MM.1S (cell line): ENCODE measurements around the gene SUCNR1.

Experiments
- DNase-seq: peaks from one replicate; pipeline ENCODE4 v3.0.0-alpha.2; 2015
- H2AFZ ChIP-seq: fragments of 300-600 bp; sonication (generic); 2 replicates; pipeline ENCODE4 v1.6.0; 2016; ENCODE audit warnings: antibody characterized with exemption, low read length
- H3F3A ChIP-seq: fragments of 300-600 bp; sonication (generic); 2 replicates; pipeline ENCODE4 v1.6.1; 2016; ENCODE audit warnings: mild to moderate bottlenecking, antibody characterized with exemption, low read length, moderate library complexity, mixed read lengths; ENCODE audit not compliant: insufficient read depth
- H3K27ac ChIP-seq: fragments of 300-600 bp; sonication (generic); 2 replicates; pipeline ENCODE4 v1.5.1; 2016; ENCODE audit warnings: mild to moderate bottlenecking, low read length
- H3K27me3 ChIP-seq: fragments of 300-600 bp; sonication (generic); replicated peaks from 2 replicates; pipeline ENCODE4 v1.6.0; 2016; ENCODE audit warnings: low read length; ENCODE audit not compliant: insufficient read depth
- H3K36me3 ChIP-seq: fragments of 300-600 bp; sonication (generic); replicated peaks from 2 replicates; pipeline ENCODE4 v1.6.1; 2016; ENCODE audit warnings: mild to moderate bottlenecking, low read length, mixed read lengths; ENCODE audit not compliant: insufficient read depth
- H3K4me1 ChIP-seq: fragments of 300-600 bp; sonication (generic); 2 replicates; pipeline ENCODE4 v1.6.1; 2016; ENCODE audit warnings: low read length, mixed read lengths
- H3K4me2 ChIP-seq: fragments of 300-600 bp; sonication (generic); 2 replicates; pipeline ENCODE4 v1.6.0; 2016; ENCODE audit warnings: low read depth, low read length
- H3K4me3 ChIP-seq: fragments of 300-600 bp; sonication (generic); 2 replicates; pipeline ENCODE4 v1.5.1; 2016; ENCODE audit warnings: low read length, mixed read lengths
- H3K79me2 ChIP-seq: fragments of 300-600 bp; sonication (generic); 2 replicates; pipeline ENCODE4 v1.6.1; 2016; ENCODE audit warnings: mixed run types, low read length, mixed read lengths
- H3K9ac ChIP-seq: fragments of 300-600 bp; sonication (generic); 2 replicates; pipeline ENCODE4 v1.6.1; 2016; ENCODE audit warnings: low read length, mixed read lengths
- H3K9me2 ChIP-seq: fragments of 300-600 bp; sonication (generic); replicated peaks from 2 replicates; pipeline ENCODE4 v1.6.1; 2016; ENCODE audit warnings: mild to moderate bottlenecking, low read length, mixed read lengths; ENCODE audit not compliant: insufficient read depth
- H3K9me3 ChIP-seq: fragments of 300-600 bp; sonication (generic); replicated peaks from 2 replicates; pipeline ENCODE4 v1.6.1; 2016; ENCODE audit warnings: mild to moderate bottlenecking, low read length, mixed read lengths; ENCODE audit not compliant: insufficient read depth
- H4K20me1 ChIP-seq: fragments of 300-600 bp; sonication (generic); 2 replicates; pipeline ENCODE4 v1.6.1; 2016; ENCODE audit warnings: mild to moderate bottlenecking, low read length, moderate library complexity, mixed read lengths; ENCODE audit not compliant: insufficient read depth
- EZH2 ChIP-seq: fragments of 300-600 bp; sonication (generic); optimal IDR thresholded peaks from 2 replicates; pipeline ENCODE3; 2017; ENCODE audit warnings: low read depth, mild to moderate bottlenecking, antibody characterized with exemption, low read length, mixed read lengths
- EZH2phosphoT487 ChIP-seq: fragments of 300-600 bp; sonication (generic); IDR thresholded peaks from 2 replicates; pipeline ENCODE4 v1.6.1; 2018; ENCODE audit warnings: antibody characterized with exemption, low read length
- TF ChIP-seq, protein P1 (sequence below): fragments of 300-600 bp; sonication (generic); IDR thresholded peaks from 2 replicates; pipeline ENCODE4 v1.5.1; 2016; ENCODE audit warnings: antibody characterized with exemption, low read length, mixed read lengths

SUCNR1 gene

DNA sequence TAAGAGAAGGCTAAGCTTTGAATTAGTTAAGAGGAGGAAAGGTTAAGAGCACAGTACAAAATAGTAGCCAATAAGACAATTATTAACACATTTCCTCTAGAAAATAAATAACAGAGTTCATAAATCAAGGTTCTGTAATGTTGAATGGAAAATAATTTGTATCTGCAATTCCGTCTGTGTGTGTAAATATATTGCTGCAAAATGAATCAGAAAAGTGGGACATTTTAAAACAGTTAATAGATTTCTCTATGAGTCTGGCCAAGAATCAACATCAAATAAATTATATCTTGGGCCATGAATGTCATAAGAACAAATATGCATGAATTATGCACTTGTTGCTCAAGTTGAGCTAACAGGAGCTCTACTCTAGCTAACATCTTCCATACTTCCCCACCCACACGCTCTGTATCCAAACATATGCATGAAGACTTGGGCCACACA is 14.2 kb upstream of the SUCNR1 start:
- H3K36me3 ChIP-seq, result no peaks in the 10 kb centered on the region
- H3K9me3 ChIP-seq, result no peaks in the 10 kb centered on the region
- H3K4me2 ChIP-seq, result no peak overlapping the region
- TF ChIP-seq EZH2phosphoT487, result no peak
- TF ChIP-seq EZH2, result no peak
- TF ChIP-seq, protein P1, sequence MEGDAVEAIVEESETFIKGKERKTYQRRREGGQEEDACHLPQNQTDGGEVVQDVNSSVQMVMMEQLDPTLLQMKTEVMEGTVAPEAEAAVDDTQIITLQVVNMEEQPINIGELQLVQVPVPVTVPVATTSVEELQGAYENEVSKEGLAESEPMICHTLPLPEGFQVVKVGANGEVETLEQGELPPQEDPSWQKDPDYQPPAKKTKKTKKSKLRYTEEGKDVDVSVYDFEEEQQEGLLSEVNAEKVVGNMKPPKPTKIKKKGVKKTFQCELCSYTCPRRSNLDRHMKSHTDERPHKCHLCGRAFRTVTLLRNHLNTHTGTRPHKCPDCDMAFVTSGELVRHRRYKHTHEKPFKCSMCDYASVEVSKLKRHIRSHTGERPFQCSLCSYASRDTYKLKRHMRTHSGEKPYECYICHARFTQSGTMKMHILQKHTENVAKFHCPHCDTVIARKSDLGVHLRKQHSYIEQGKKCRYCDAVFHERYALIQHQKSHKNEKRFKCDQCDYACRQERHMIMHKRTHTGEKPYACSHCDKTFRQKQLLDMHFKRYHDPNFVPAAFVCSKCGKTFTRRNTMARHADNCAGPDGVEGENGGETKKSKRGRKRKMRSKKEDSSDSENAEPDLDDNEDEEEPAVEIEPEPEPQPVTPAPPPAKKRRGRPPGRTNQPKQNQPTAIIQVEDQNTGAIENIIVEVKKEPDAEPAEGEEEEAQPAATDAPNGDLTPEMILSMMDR, result no peak
- no peaks in the 10 kb centered on the region for H3K27me3 ChIP-seq
- no peaks in the 10 kb centered on the region for H4K20me1 ChIP-seq
- no peak overlapping the region for H3K9ac ChIP-seq
- peaks cover 3% of the 10 kb centered on the region; the same call in 1 of the 2 replicates for H3K4me1 ChIP-seq
- H3K4me3 ChIP-seq, result no peak overlapping the region
- no peak overlapping the region for H3K27ac ChIP-seq
- H3K9me2 ChIP-seq, result no peaks in the 10 kb centered on the region
- no peak overlapping the region for H2AFZ ChIP-seq
- no peaks in the 10 kb centered on the region for H3K79me2 ChIP-seq
- no peaks in the 10 kb centered on the region for H3F3A ChIP-seq
- no peak for DNase-seq

DNA sequence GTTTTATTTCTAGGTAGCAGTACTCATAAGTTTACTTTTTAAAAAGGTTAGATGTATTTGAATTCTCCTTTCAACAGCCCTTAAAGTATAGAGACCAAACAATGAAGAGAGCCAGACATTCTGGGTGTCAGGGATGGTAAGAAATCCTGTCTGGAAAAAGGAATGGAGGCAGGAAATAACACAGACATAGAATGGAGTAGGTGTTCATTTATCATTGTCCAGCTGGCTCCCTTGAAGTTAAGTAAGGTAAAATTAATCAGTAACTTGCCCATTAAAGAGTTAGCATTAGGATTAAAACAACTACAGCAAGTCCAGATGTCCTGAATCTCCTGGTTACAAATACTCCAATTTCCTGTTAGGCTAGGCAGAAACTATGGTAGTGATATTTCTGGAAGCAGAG is 13.5 kb upstream of the SUCNR1 start:
- no peak for DNase-seq
- Histone ChIP-seq H3K9me2 (no peaks in the 10 kb centered on the region), H3K4me2 (no peak overlapping the region), H4K20me1 (no peaks in the 10 kb centered on the region), H3F3A (no peaks in the 10 kb centered on the region), H3K79me2 (no peaks in the 10 kb centered on the region), H2AFZ (no peak overlapping the region), H3K9ac (no peak overlapping the region), H3K36me3 (no peaks in the 10 kb centered on the region), H3K4me1 (peaks cover 3% of the 10 kb centered on the region; the same call in 1 of the 2 replicates), H3K27ac (no peak overlapping the region), H3K9me3 (no peaks in the 10 kb centered on the region), H3K4me3 (no peak overlapping the region), H3K27me3 (no peaks in the 10 kb centered on the region)
- TF ChIP-seq EZH2 (no peak), EZH2phosphoT487 (no peak)
- TF ChIP-seq, protein P1, result no peak

DNA sequence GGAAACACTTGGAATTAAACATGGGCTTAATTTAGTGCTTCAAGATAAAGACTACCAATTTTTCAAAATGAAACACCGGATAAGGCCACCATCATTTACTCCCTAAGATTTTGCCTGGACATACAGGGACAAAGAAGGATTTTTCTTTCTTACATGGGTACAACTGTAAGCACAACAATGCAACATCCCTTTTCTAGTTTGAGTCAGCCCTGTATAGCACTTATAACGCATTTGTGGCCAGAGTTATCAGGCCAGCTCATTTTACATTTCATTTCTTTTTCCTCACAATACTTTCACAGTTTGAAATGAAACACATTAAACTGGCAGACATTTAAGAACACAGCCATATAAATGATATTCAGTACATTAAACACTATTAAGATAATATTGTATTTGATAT is 9.8 kb upstream of the SUCNR1 start:
- no peak overlapping the region for H2AFZ ChIP-seq
- H3K9me3 ChIP-seq, result no peaks in the 10 kb centered on the region
- H3K27me3 ChIP-seq, result no peaks in the 10 kb centered on the region
- no peak overlapping the region for H3K9ac ChIP-seq
- no peak overlapping the region for H3K4me3 ChIP-seq
- TF ChIP-seq, protein P1, result no peak
- TF ChIP-seq EZH2 (no peak), EZH2phosphoT487 (no peak)
- no peak overlapping the region for H3K4me2 ChIP-seq
- no peaks in the 10 kb centered on the region for H3K79me2 ChIP-seq
- H3K4me1 ChIP-seq, result peaks cover 3% of the 10 kb centered on the region; the same call in 1 of the 2 replicates
- no peaks in the 10 kb centered on the region for H4K20me1 ChIP-seq
- DNase-seq, result no peak
- no peaks in the 10 kb centered on the region for H3F3A ChIP-seq
- H3K36me3 ChIP-seq, result no peaks in the 10 kb centered on the region
- H3K9me2 ChIP-seq, result no peaks in the 10 kb centered on the region
- no peak overlapping the region for H3K27ac ChIP-seq
